HL-60 (cell line): ENCODE measurements around the gene BMERB1.

Experiments used
- POLR2AphosphoS5 ChIP-seq: IDR thresholded peaks from 2 replicates; pipeline ENCODE4 v1.6.1; 2012; ENCODE audit warnings: low read depth
- TF ChIP-seq, protein P1 (sequence below): IDR thresholded peaks from one replicate; pipeline ENCODE4 v1.5.1; 2011; ENCODE audit warnings: low read length, control low read depth, inconsistent platforms; ENCODE audit not compliant: insufficient read depth

DNA sequence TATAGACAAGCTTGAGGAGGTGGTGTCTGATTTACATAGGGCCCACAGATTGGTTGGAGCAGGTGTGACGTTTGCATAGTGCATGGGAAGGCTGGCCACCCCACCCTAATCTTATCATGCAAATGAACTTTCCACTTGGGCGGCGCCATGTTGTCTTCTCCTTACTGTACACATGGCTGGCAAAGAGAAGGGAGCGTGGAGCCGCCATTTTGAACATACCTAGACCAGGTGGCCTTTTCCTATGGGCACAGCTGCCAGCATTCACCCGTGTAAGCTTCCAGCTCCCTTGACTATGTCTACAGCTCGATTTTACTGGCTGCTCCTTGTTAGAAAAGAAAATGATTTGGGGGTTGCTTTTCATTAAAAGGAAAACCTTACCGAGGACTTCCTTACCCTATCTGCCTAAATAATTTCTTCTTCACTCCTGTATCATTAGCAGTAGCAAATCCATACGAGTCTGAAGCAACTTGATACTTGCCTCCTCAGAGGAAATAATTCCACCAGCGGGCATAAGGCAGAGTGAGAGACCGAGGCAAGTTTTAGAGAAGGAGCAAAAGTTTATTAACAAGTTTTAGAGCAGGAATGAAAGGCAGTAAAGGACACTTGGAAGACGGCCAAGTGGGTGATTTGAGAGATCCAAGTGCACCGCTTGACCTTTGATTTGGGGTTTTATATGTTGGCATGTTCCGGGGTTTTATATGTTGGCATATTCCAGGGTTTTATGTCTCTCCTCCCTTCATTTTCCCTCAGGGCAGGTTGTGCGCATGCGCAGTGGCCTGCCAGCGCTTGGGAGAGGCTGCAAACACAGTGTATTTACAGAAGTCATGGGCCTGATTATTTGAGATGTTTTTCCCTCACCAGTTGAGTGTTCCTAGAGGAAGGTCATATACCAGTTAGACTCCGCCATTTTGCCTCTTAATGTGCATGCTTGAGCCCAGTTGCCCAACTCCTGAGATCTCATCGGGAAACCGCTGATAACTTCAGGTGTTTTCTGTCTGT, 142.9 kb downstream of the BMERB1 start:
- TF ChIP-seq, protein P1, sequence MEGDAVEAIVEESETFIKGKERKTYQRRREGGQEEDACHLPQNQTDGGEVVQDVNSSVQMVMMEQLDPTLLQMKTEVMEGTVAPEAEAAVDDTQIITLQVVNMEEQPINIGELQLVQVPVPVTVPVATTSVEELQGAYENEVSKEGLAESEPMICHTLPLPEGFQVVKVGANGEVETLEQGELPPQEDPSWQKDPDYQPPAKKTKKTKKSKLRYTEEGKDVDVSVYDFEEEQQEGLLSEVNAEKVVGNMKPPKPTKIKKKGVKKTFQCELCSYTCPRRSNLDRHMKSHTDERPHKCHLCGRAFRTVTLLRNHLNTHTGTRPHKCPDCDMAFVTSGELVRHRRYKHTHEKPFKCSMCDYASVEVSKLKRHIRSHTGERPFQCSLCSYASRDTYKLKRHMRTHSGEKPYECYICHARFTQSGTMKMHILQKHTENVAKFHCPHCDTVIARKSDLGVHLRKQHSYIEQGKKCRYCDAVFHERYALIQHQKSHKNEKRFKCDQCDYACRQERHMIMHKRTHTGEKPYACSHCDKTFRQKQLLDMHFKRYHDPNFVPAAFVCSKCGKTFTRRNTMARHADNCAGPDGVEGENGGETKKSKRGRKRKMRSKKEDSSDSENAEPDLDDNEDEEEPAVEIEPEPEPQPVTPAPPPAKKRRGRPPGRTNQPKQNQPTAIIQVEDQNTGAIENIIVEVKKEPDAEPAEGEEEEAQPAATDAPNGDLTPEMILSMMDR = no peak
- no peak for TF ChIP-seq POLR2AphosphoS5
